Activated CD4-positive, alpha-beta T cell treated with anti-CD3 and anti-CD28 coated beads, Interleukin-2, amount 10 ng/mL, durations not matched to agents 24 days and 14 days (primary cell): ENCODE results near the gene HRH1. TPM values are rescaled to one million over a fixed set of nuclear protein-coding genes. Genes with fewer than 3 reads are reported as not detected.

Experiments
- DNase-seq: peaks from one replicate; pipeline ENCODE4 v3.0.0; 2022
- H3K27ac Mint-ChIP-seq: one replicate; pipeline ENCODE4 v1.8.0; 2022; ENCODE audit warnings: mild to moderate bottlenecking, mixed read lengths
- H3K27me3 Mint-ChIP-seq: one replicate; pipeline ENCODE4 v1.8.0; 2022; ENCODE audit warnings: mixed read lengths
- H3K36me3 Mint-ChIP-seq: one replicate; pipeline ENCODE4 v1.8.0; 2022; ENCODE audit warnings: low read depth, mild to moderate bottlenecking, mixed read lengths
- H3K4me1 Mint-ChIP-seq: one replicate; pipeline ENCODE4 v1.8.0; 2021; ENCODE audit warnings: mixed read lengths
- H3K4me3 Mint-ChIP-seq: one replicate; pipeline ENCODE4 v1.8.0; 2022; ENCODE audit warnings: mild to moderate bottlenecking, moderate library complexity, mixed read lengths
- H3K9me3 Mint-ChIP-seq: one replicate; pipeline ENCODE4 v1.8.0; 2021; ENCODE audit warnings: mixed read lengths
- intact Hi-C: fragments of 100-400 bp; cut with micrococcal nuclease; formaldehyde crosslinking; loops from one replicate; pipeline ENCODE4 v1.15.1; 2023
- total RNA-seq: library from RNA; stranded (reverse); gene quantifications from 2 replicates; pipeline ENCODE4 v1.2.3, GENCODE V29; 2022

Gene HRH1
- total RNA-seq, 1 donor from 2014 or later, result 0.42 TPM

DNA sequence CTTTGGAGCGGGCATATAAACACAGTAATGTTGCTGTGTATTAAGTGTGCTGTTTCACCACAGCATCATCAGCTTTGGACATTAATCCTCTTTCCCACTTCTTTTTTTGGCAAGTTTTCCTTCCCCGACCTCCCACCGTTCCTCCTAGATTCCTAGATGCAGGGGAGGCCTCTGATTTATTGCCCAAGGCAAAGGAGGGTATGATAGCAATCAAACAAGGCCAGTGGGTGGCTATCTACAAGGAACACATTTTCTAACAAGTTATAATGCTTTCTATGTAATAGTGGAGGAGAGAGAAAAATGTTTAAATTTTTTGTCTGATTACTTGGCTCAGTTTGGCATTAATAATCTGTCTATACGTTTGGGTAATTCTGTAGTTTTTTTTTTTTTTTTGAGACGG lies 156.0 kb downstream of the HRH1 start:
- no peak for DNase-seq
- Mint-ChIP-seq H3K4me1 (peaks cover 20% of the 10 kb centered on the region), H3K27ac (no peak overlapping the region), H3K4me3 (no peak overlapping the region), H3K9me3 (no peaks in the 10 kb centered on the region), H3K27me3 (no peaks in the 10 kb centered on the region), H3K36me3 (peaks cover 54% of the 10 kb centered on the region)
- intact Hi-C loops, result no loop called here

- Mint-ChIP-seq H3K27me3 (no peaks in the 10 kb centered on the region), H3K36me3 (peaks cover 60% of the 10 kb centered on the region), H3K27ac (no peak overlapping the region), H3K4me3 (no peak overlapping the region), H3K4me1 (peaks cover 3% of the 10 kb centered on the region), H3K9me3 (no peaks in the 10 kb centered on the region)
- intact Hi-C loops, result no loop called here
- DNase-seq, result no peak
Measured at GRCh38 chr3:11312166-11312565, 157.9 kb downstream of the HRH1 start.

Other genes with a start within 250 kb of the HRH1 start
- not detected in 2 replicates for gene SLC6A1, start 161.7 kb upstream of the HRH1 start, total RNA-seq
- gene ATG7, start 117.9 kb downstream of the HRH1 start, total RNA-seq, result 37.7 and 41.4 TPM in 2 replicates